ENCODE data around the gene TRPC5OS. TPM values are rescaled to one million over a fixed set of nuclear protein-coding genes. Genes with fewer than 3 reads are reported as not detected.

TRPC5OS gene
- total RNA-seq, 1 donor from 2014 or later: not detected

DNA sequence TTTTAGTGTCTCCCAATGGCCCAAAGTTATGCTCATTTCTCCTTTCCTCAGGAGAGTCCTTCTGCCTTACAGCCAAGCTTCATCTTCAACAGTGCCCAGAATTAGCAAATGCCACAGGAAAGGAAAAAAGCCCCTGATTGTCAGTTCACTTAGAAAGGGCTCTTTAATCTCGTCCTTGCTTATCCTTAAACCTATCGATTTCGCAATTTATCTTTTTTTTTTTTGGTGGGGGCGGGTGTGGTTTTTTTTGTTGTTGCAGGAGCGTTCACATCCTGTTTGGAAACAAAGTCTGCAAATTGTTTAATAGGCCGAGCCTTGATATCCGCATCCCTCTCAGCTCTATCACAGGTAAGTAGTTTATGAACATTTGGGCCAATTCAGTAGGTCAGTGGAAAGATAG lies 20.2 kb downstream of the TRPC5OS start:
- Histone ChIP-seq H3K4me3 (no peak overlapping the region), H3K27ac (no peak overlapping the region), H3K36me3 (no peaks in the 10 kb centered on the region), H3K9me3 (no peaks in the 10 kb centered on the region), H3K27me3 (no peaks in the 10 kb centered on the region), H3K4me1 (no peaks in the 10 kb centered on the region)
- no peak for DNase-seq (ENCODE audit: low spot score in 2 of 2)
- intact Hi-C loops (cut with DNase I): no loop called here
- no peak for TF ChIP-seq CTCF (IDR thresholded peaks at IDR 0.05)

DNA sequence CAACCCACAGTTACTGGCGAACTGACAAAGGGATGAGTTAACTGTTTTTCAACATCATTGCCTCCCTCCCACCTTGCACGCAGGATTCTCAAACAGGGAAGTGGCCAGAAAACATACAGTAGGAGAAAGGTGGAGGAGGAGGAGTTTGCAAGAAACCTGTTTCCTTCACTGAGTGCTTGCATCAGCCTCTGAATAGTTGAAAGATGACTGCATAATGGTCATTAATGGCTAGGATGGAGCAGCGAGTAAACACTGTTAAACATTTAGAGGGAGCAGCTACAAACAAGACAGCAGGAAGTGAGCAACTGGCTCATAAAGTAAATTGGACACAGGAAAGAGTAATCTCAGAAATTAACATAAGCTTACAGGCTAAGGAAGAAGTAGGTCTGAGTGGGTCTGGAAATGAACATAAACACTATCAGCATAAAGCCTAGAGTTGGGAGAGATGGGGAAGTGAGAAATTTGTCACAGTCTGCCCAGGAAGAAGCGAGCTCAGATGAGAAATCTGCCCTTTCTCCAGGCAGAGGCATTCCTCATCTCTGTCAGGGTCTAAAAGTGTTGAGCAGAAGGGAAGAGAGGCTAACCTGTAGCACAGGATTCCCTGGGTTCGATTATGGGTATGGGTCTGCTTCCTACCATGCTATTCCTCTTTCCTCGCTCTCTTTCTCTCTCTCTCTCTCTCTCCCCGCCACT lies 38.6 kb downstream of the TRPC5OS start:
- no peaks in the 10 kb centered on the region for H3K4me1 ChIP-seq
- no peak overlapping the region for H3K27ac ChIP-seq
- intact Hi-C loops (cut with DNase I): no loop called here
- no peaks in the 10 kb centered on the region for H3K27me3 ChIP-seq
- H3K4me3 ChIP-seq: no peak overlapping the region
- TF ChIP-seq CTCF (IDR thresholded peaks at IDR 0.05): no peak
- no peak for DNase-seq (ENCODE audit: low spot score in 2 of 2)
- H3K9me3 ChIP-seq: no peaks in the 10 kb centered on the region
- no peaks in the 10 kb centered on the region for H3K36me3 ChIP-seq

GRCh38 chrX:111917591-111917990 lies 41.6 kb downstream of the TRPC5OS start:
- no peaks in the 10 kb centered on the region for H3K9me3 ChIP-seq
- H3K4me1 ChIP-seq: no peaks in the 10 kb centered on the region
- no peaks in the 10 kb centered on the region for H3K36me3 ChIP-seq
- DNase-seq (ENCODE audit: low spot score in 2 of 2): no peak
- H3K27ac ChIP-seq: no peak overlapping the region
- intact Hi-C loops (cut with DNase I): no loop called here
- no peak for TF ChIP-seq CTCF (IDR thresholded peaks at IDR 0.05)
- H3K4me3 ChIP-seq: no peak overlapping the region
- no peaks in the 10 kb centered on the region for H3K27me3 ChIP-seq

DNA sequence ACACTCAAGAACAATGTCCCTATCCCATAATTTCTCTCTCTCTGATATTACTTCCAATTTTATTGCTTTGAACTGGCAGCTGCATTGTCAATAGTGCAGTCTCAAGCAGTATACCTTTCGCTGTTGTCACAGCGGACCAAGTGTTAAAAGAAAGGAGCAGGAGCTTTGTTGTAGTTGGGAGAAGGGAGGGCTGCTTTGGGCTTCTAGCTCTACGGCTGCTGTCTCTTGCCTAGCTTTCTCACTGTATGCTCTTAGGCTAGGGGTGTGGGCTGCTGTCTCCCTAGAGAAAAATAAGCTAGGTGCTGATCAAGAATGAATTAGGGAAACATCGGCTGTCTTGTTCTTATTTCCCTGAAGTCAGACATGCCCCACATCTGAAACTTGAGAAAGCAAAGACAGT lies 52.5 kb downstream of the TRPC5OS start:
- Histone ChIP-seq H3K27me3 (no peaks in the 10 kb centered on the region), H3K4me1 (no peaks in the 10 kb centered on the region), H3K9me3 (no peaks in the 10 kb centered on the region), H3K27ac (no peak overlapping the region), H3K4me3 (no peak overlapping the region), H3K36me3 (no peaks in the 10 kb centered on the region)
- no peak for DNase-seq (ENCODE audit: low spot score in 2 of 2)
- TF ChIP-seq CTCF (IDR thresholded peaks at IDR 0.05): no peak
- intact Hi-C loops (cut with DNase I): no loop called here

Other genes with a start within 250 kb of the TRPC5OS start
- gene ALG13, start 195.0 kb upstream of the TRPC5OS start, total RNA-seq: 21.1 TPM
- not detected for gene TRPC5, start 206.6 kb downstream of the TRPC5OS start, total RNA-seq
- gene RTL4, start 206.8 kb downstream of the TRPC5OS start, total RNA-seq: not detected